ENCODE data around the gene PLEKHG5. TPM values are rescaled to one million over a fixed set of nuclear protein-coding genes. Genes with fewer than 3 reads are reported as not detected.
A peak's percentile ranks its signal among the peaks of the same experiment; 100 is the strongest.

PLEKHG5 gene
- total and polyA plus RNA-seq, 2 donors (not counting 1 experiment from before 2014, with no cell fraction given): 0.42 to 3.3 TPM

DNA sequence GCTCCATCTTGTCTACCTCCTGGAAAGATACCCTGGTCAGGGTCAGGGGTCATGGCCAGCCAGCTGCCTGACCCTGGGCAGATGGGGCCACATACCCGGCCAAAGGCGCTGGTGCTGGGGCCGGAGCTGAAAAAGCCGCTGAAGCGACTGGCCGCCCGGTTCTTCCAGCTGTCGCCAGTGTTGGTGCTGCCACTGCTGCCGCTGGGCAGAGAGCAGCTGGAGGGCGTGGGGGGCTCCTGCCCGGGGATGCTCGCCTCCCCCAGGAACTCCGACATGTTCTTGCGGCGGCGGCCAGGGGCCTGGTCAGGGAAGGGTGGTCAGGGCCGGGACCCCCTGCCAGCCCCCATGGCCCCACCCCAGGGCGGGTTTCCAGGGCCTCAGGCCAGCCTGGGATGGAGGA lies 18.3 kb downstream of the PLEKHG5 start:
- TF ChIP-seq EZH2 (IDR thresholded peaks at IDR 0.05; ENCODE audit: low read length, missing control alignments): no peak
- TF ChIP-seq, protein P1, sequence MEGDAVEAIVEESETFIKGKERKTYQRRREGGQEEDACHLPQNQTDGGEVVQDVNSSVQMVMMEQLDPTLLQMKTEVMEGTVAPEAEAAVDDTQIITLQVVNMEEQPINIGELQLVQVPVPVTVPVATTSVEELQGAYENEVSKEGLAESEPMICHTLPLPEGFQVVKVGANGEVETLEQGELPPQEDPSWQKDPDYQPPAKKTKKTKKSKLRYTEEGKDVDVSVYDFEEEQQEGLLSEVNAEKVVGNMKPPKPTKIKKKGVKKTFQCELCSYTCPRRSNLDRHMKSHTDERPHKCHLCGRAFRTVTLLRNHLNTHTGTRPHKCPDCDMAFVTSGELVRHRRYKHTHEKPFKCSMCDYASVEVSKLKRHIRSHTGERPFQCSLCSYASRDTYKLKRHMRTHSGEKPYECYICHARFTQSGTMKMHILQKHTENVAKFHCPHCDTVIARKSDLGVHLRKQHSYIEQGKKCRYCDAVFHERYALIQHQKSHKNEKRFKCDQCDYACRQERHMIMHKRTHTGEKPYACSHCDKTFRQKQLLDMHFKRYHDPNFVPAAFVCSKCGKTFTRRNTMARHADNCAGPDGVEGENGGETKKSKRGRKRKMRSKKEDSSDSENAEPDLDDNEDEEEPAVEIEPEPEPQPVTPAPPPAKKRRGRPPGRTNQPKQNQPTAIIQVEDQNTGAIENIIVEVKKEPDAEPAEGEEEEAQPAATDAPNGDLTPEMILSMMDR (conservative IDR thresholded peaks at IDR 0.05 in 1 of 2, IDR thresholded peaks at IDR 0.05 in 1 of 2; ENCODE audit: low read depth in 1 of 2, low read length in 2 of 2): no peak

DNA sequence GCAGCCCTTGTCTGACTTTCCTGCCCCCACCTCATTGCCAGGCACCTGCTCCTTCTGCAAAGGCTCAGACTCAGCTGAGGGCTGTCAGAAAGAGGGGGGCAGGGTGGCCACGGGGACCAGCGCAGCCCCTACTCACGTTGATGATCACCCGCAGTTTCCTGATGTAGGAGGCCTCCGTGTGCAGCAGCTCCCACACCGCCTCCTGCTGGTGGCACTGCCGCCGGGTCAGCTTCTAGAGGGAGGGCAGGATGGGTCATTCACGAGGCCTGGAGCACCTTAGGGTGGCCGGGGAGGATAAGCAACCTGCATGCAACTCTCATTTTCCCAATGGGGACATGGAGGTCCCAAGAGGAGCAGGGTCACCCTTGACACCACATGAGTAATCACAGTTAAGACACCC lies 19.1 kb downstream of the PLEKHG5 start:
- TF ChIP-seq, protein P1 (conservative IDR thresholded peaks at IDR 0.05 in 1 of 2, IDR thresholded peaks at IDR 0.05 in 1 of 2; ENCODE audit: low read depth in 1 of 2, low read length in 2 of 2): peak in 1 of 2 donors; percentile 26
- no peak for TF ChIP-seq EZH2 (IDR thresholded peaks at IDR 0.05; ENCODE audit: low read length, missing control alignments)
- H3K27me3 ChIP-seq (ENCODE audit: control insufficient read depth, insufficient read depth, low read length): no peaks in the 10 kb centered on the region

More for the DNA sequence above, 18.3 kb downstream of the PLEKHG5 start:
- Histone ChIP-seq H3K27ac (ENCODE audit: insufficient read depth, low read length) (no peak overlapping the region), H3K27me3 (ENCODE audit: control insufficient read depth, insufficient read depth, low read length) (no peaks in the 10 kb centered on the region), H3K36me3 (ENCODE audit: control insufficient read depth, insufficient read depth, low read length) (no peaks in the 10 kb centered on the region), H4K20me1 (ENCODE audit: control insufficient read depth, extremely low read depth, insufficient read depth, low read length) (no peaks in the 10 kb centered on the region), H3K9me3 (ENCODE audit: control insufficient read depth, insufficient read depth, low read depth, low read length) (no peaks in the 10 kb centered on the region), H2AFZ (ENCODE audit: low read length) (no peak overlapping the region), H3K4me2 (ENCODE audit: extremely low read depth, insufficient read depth, low read length) (no peak overlapping the region), H3K9ac (ENCODE audit: insufficient read depth, low read length) (no peak overlapping the region), H3K79me2 (ENCODE audit: control insufficient read depth, insufficient read depth, low read length) (no peaks in the 10 kb centered on the region), H3K4me3 (replicated peaks in 1 of 4; ENCODE audit: control extremely low read depth in 1 of 4, insufficient read depth in 1 of 4, low read depth in 3 of 4, low read length in 4 of 4) (no peak overlapping the region), H3K4me1 (ENCODE audit: control insufficient read depth, extremely low read depth, insufficient read depth, low read length) (no peaks in the 10 kb centered on the region)
- no peak for DNase-seq (ENCODE audit: low read depth in 2 of 2)

DNA sequence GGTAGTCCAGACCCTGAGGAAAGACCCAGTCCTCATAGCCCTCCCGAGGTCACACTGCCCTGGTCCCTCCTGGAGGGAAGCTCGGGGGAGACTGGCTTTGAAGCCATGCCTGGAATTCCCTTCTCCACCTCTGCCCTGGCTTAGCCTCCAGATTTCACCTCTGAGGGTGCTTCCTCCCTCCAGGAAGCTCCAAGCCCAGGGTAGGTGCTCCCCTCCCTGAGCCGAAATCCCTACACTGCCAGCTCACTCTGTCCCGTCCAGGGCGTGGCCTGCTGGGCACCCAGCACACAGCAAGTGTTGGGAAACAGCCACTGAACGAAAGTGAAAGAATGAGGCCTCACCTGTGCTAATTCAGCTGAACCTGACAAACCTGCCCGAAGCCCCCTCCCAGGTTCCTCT lies 19.5 kb downstream of the PLEKHG5 start:
- H2AFZ ChIP-seq (ENCODE audit: low read length): no peak overlapping the region
- TF ChIP-seq, protein P1 (conservative IDR thresholded peaks at IDR 0.05 in 1 of 2, IDR thresholded peaks at IDR 0.05 in 1 of 2; ENCODE audit: low read depth in 1 of 2, low read length in 2 of 2): no peak
- no peak for TF ChIP-seq EZH2 (IDR thresholded peaks at IDR 0.05; ENCODE audit: low read length, missing control alignments)
- H3K79me2 ChIP-seq (ENCODE audit: control insufficient read depth, insufficient read depth, low read length): no peaks in the 10 kb centered on the region
- H3K9me3 ChIP-seq (ENCODE audit: control insufficient read depth, insufficient read depth, low read depth, low read length): no peaks in the 10 kb centered on the region
- no peak overlapping the region for H3K9ac ChIP-seq (ENCODE audit: insufficient read depth, low read length)
- DNase-seq (ENCODE audit: low read depth in 2 of 2): no peak
- H3K4me3 ChIP-seq (replicated peaks in 1 of 4; ENCODE audit: control extremely low read depth in 1 of 4, insufficient read depth in 1 of 4, low read depth in 3 of 4, low read length in 4 of 4): no peak overlapping the region
- H4K20me1 ChIP-seq (ENCODE audit: control insufficient read depth, extremely low read depth, insufficient read depth, low read length): no peaks in the 10 kb centered on the region
- no peaks in the 10 kb centered on the region for H3K36me3 ChIP-seq (ENCODE audit: control insufficient read depth, insufficient read depth, low read length)
- no peaks in the 10 kb centered on the region for H3K4me1 ChIP-seq (ENCODE audit: control insufficient read depth, extremely low read depth, insufficient read depth, low read length)
- no peak overlapping the region for H3K4me2 ChIP-seq (ENCODE audit: extremely low read depth, insufficient read depth, low read length)
- no peaks in the 10 kb centered on the region for H3K27me3 ChIP-seq (ENCODE audit: control insufficient read depth, insufficient read depth, low read length)
- no peak overlapping the region for H3K27ac ChIP-seq (ENCODE audit: insufficient read depth, low read length)

More for the DNA sequence above, 19.1 kb downstream of the PLEKHG5 start:
- no peak overlapping the region for H3K27ac ChIP-seq (ENCODE audit: insufficient read depth, low read length)
- H3K9me3 ChIP-seq (ENCODE audit: control insufficient read depth, insufficient read depth, low read depth, low read length): no peaks in the 10 kb centered on the region
- H3K4me2 ChIP-seq (ENCODE audit: extremely low read depth, insufficient read depth, low read length): no peak overlapping the region
- no peaks in the 10 kb centered on the region for H3K4me1 ChIP-seq (ENCODE audit: control insufficient read depth, extremely low read depth, insufficient read depth, low read length)
- no peaks in the 10 kb centered on the region for H3K79me2 ChIP-seq (ENCODE audit: control insufficient read depth, insufficient read depth, low read length)
- DNase-seq (ENCODE audit: low read depth in 2 of 2): no peak
- H3K9ac ChIP-seq (ENCODE audit: insufficient read depth, low read length): no peak overlapping the region
- no peaks in the 10 kb centered on the region for H4K20me1 ChIP-seq (ENCODE audit: control insufficient read depth, extremely low read depth, insufficient read depth, low read length)
- H3K4me3 ChIP-seq (replicated peaks in 1 of 4; ENCODE audit: control extremely low read depth in 1 of 4, insufficient read depth in 1 of 4, low read depth in 3 of 4, low read length in 4 of 4): no peak overlapping the region
- no peaks in the 10 kb centered on the region for H3K36me3 ChIP-seq (ENCODE audit: control insufficient read depth, insufficient read depth, low read length)
- H2AFZ ChIP-seq (ENCODE audit: low read length): no peak overlapping the region
